ENCODE data around the gene RFFL.

- TF ChIP-seq CTCF (IDR thresholded peaks at IDR 0.05) (no peak), POLR2A (IDR thresholded peaks at IDR 0.05) (no peak)
These were observed 19.3 kb downstream of the RFFL start for GRCh38 chr17:35044181-35044580.
